Tibial nerve (tissue), 4 donors: ENCODE measurements around the gene DAG1.

Source experiments
- CTCF ChIP-seq, 5 experiments: fragments of 200-600 bp in 3 of 5; fragments of 450-650 bp in 2 of 5; sonication (generic) in 3 of 5; IDR thresholded peaks; one replicate each; pipeline ENCODE4 v1.5.1; 2016 to 2019; ENCODE audit warnings: antibody characterized with exemption in 5 of 5, mild to moderate bottlenecking in 3 of 5, moderate library complexity in 2 of 5
- EP300 ChIP-seq, 2 donors: sonication (generic); formaldehyde crosslinking; IDR thresholded peaks; one replicate each; pipeline ENCODE4 v1.6.1; 2017; ENCODE audit warnings: antibody characterized with exemption in 2 of 2, mild to moderate bottlenecking in 1 of 2
- POLR2A ChIP-seq, 2 donors: fragments of 450-650 bp; IDR thresholded peaks; one replicate each; pipeline ENCODE4 v1.6.1; 2017; ENCODE audit warnings: antibody characterized with exemption in 2 of 2, mild to moderate bottlenecking in 2 of 2, moderate library complexity in 2 of 2

GRCh38 chr3:49471856-49472495 is 1.9 kb downstream of the DAG1 start:
- TF ChIP-seq CTCF (IDR thresholded peaks at IDR 0.05) (no peak), POLR2A (IDR thresholded peaks at IDR 0.05) (no peak), EP300 (IDR thresholded peaks at IDR 0.05) (no peak)
